NCI-H2107 (cell line): ENCODE measurements around the gene CD19.
"Not testable (repeated sequence)": the region's sequence is repeated elsewhere in the genome, so short reads cannot be mapped to it uniquely, and the experiment has no call there.

ENCODE experiments used
- DNase-seq: peaks from one replicate; lab custom pipeline; 2025; lab: John Stamatoyannopoulos, UW

CD19 gene

DNA sequence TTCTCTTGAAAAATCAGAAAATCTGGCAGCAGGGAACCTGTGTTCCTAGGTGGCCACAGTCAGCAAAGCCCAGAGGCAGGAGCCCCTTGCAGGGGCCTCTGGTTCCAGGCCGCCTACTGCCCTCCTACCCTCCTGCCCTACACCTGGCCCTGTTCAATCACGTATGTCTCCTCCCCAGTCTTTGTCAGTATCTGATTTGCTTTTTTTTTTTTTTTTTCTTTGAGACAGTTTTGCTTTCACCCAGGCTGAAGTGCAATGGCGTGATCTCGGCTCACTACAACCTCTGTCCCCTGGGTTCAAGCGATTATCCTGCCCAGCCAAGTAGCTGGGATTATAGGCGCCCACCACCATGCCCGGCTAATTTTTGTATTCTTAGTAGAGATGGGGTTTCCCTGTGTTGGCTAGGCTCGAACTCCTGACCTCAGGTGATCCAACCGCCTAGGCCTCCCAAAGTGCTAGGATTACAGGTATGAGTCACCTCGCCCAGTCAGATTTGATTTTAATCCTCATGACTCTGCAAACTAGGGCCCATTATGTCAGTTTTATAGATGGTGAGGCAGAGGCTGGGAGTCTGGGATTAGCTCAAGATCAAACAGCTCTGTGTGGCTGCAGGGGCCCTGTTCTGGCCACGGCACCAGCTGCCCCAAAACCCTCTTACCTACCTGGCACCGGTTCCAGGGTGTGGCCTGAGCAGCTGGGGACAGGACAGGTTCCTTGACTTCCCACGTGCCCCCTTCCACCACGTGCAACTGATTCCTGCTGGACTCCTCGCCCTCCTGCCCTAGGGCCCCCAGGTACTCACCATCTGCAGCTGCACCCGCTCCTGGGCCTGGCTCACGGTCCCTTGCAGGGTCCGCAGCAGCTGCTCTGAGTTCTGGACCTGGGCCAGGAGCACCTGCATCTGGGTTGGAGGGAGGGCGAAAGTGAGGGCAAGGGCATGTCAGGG lies 21.4 kb upstream of the CD19 start:
- DNase-seq: no peak

DNA sequence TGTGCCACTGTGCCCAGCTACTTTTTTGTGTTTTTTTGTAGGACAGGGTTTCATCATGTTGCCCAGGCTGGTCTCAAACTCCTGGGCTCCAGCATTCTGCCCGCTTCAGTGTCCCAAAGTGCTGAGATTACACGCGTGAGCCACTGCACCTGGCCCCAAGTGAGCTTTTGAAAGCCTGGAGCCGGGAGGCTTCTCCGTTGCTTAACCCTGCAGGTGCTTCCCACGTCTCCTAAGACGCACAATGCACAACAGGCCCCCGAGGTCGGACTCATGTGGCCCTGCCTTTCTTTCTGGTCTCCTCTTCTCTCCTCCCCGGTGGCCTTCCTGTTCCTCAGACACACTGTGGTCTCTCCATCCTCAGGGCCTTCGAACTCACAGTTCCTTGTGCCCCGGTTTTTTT lies 19.2 kb upstream of the CD19 start:
- DNase-seq: no peak

DNA sequence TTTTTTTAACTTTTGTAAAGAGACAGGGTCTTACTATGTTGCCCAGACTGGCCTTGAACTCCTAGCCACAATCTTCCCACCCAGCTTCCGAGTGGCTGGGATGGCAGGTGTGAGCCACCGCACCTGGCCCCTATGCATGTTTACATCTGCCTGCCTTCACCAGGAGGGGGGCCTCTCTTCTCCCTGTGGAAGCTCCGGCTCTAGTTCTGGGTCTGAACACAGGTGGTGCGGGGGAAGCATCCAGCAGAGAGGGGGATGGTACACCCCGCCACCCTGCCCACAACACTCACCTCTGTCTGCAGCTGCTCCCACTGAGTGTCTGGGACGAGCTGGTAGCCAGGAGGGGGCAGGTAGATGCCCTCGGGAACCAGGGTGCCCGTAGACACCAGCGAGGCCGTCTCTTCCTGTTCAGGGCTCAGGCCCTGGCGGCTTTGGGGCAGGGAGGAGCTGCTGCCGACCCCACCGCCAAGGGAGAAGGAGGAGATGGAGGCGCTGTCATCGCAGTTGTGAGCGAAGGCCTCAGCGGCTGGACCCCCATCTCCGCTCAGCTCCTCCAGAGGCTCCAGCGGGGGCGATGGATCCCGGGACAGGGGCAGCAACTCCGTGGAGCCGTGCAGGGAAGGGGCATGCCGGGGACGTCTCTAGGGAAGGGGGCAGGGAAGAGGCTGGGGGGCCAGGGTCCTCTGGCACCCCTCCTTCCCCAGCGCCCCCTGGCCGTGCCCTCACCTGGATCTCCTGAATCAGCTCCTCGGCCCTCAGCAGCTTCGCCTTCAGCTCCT lies 17.6 kb upstream of the CD19 start:
- DNase-seq: no peak

- DNase-seq: no peak
Measured at GRCh38 chr16:28915181-28915580, 16.6 kb upstream of the CD19 start.

DNA sequence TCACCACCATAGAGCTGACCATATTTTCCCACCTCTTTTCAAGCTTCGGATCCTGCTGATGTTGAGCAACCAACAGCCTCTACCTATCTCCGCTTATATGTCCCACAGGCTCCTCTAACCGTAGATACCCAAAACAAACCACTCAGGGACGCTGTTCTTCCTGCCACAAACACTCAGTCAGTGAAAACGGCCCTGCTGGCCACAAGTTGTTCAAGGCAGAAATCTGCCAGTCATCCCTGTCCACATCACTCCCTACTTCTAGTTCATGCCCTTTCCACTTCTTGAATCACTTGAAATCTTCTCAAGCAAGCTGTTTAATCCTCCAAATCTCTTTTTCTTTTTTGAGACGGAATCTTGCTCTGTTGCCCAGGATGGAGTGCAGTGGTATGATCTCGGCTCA lies 14.7 kb upstream of the CD19 start:
- no peak for DNase-seq

- DNase-seq: no peak
Measured at GRCh38 chr16:28918698-28919097, 13.1 kb upstream of the CD19 start.

- no peak for DNase-seq
Measured at GRCh38 chr16:28923231-28923587, 8.6 kb upstream of the CD19 start.

DNA sequence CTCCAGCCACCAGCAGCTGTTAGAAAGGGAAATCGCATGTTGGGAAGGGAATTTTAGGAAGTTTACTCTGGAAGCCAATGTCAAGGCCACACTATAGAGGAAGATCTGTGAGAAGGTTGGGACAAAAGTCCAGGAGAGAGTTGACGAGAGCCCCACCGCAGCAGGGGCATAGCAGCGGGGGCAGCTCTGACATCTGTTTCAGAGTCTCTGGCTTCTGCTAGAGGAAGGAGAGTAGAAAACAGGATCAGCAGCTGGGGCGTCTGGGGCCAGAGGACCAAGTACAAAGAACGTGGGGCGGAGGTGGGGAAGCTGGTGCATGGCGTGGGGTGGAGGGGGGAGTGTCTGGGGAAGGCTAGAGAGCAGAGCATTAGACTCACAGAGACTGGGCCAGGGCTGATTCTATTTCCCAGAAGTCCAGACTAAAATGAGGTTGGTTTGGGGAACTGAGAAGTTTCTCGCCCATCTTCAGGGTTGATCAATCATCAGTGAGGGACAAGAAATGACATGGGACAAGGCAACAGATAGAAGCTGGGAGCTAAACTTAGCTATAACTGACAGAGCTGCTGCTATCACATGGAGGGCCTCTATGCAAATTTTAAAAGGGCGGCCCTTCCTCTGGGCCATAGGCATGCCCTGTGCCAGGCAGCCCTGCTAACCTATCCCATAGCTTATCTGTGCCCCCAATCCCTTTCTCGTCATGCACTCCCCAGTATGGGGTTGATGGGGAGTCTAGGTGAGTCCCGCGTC lies 7.9 kb upstream of the CD19 start:
- DNase-seq: no peak

- no peak for DNase-seq
Measured at GRCh38 chr16:28924399-28924761, 7.4 kb upstream of the CD19 start.

DNA sequence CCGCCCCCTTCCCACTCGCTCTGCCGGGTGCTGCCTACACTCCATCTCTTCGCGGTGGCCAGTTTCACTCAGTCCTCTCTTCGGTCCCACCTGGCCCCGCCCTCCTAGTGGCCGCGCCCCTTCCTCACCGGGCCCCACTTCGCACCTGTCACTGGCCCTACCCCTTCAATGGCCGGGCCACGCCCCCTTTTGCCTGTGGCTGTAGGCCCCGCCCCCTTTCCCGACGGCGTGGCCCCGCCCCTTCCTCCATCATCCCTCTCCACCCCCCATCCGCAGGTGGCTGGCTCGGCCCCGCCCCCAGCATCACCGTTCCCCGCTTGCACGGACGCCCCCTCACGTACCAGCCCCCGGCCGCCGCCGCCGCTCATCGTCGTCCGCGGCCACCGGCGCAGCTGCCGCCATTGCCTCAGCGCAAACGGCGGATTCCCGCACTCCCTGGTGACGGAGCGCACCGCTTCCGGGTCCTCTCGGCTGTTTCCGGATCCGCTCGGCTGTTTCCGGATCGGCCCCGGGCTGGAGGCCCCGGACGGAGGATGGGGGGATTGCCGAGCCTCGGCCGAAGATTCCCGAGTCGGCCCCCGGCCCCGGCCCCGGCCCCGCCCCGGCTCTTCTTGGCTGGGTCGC lies 6.9 kb upstream of the CD19 start, which contains the start of gene RABEP2:
Gene RABEP2, minus strand, starts transcription at position 477 of the 624 bp plus-strand sequence. Its CDS starts 75 bp downstream, at position 402.
- peak; percentile 96 for DNase-seq

GRCh38 chr16:28925386-28926228 lies 6.2 kb upstream of the CD19 start:
- DNase-seq: peak; percentile 43

DNA sequence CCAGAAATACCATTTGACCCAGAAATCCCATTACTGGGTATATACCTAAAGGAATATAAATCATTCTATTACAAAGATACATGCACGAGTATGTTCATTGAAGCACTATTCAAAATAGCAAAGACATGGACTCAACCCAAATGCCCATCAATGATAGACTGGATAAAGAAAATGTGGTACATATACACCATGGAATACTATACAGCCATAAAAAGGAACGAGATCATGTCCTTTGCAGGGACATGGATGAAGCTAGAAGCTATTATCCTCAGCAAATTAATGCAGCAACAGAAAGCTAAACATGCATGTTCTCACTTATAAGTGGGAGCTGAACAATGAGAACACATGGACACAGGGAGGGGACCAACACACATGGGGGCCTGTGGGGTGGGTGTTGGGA lies 5.5 kb upstream of the CD19 start:
- DNase-seq: not testable (repeated sequence)

DNA sequence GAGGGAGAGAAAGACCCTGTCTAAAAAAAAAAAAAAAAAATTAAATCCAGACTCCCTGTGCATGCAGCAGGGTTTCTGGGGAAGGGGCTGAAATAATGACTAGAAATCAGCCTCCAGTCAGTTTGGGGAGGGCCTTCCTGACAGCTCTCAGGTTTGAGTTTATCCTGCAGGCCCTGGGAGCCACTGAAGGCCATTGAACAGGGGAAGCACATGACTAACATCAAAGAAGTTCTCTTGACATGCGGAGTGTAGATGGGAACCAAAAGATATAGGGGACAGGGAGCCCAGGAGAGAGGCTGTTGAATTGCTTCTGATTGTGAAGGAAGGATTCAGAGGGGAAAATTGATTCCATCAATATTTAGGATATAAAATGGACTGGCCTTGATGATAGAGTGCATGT lies 4.0 kb upstream of the CD19 start:
- no peak for DNase-seq

DNA sequence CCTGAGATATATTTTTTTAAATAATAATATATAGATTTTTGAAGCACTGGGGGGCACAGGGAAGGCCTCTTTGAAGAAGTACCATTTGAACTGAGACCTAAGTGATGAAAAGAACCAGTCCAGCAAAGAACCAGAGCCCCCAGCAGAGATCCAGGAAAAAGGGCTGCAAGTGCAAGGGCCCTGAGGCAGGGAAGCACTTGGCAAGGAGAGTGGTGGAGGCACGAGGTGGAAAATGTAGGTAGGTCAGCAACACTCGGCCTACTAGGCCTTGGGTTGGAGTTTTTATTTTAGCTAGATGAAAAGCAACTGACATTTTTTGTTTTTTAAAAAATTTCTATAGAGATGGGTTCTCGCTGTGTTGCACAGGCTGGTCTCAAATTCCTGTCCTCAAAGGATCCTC lies 1.6 kb upstream of the CD19 start:
- DNase-seq: no peak

GRCh38 chr16:28930652-28931051 lies 1.1 kb upstream of the CD19 start:
- no peak for DNase-seq

DNA sequence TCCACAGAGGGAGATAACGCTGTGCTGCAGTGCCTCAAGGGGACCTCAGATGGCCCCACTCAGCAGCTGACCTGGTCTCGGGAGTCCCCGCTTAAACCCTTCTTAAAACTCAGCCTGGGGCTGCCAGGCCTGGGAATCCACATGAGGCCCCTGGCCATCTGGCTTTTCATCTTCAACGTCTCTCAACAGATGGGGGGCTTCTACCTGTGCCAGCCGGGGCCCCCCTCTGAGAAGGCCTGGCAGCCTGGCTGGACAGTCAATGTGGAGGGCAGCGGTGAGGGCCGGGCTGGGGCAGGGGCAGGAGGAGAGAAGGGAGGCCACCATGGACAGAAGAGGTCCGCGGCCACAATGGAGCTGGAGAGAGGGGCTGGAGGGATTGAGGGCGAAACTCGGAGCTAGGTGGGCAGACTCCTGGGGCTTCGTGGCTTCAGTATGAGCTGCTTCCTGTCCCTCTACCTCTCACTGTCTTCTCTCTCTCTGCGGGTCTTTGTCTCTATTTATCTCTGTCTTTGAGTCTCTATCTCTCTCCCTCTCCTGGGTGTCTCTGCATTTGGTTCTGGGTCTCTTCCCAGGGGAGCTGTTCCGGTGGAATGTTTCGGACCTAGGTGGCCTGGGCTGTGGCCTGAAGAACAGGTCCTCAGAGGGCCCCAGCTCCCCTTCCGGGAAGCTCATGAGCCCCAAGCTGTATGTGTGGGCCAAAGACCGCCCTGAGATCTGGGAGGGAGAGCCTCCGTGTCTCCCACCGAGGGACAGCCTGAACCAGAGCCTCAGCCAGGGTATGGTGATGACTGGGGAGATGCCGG lies 769 bp downstream of the CD19 start:
- DNase-seq: no peak

- no peak for DNase-seq
Measured at GRCh38 chr16:28933171-28933570, 1.4 kb downstream of the CD19 start.

DNA sequence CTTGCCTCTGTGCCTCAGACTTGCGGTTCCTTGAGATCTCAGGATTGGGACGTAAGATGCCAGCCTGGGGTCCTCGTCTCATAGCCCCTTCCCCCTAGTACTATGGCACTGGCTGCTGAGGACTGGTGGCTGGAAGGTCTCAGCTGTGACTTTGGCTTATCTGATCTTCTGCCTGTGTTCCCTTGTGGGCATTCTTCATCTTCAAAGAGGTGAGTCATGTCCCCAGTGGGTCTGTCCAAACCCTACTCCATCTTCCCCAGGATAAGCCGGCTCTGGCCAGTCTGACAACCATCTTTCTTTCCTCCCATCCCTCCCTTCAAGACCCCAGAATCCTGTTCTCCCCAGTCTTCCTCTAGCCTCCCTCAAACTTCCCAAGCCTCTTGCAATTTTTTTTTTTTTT lies 3.6 kb downstream of the CD19 start:
- no peak for DNase-seq

DNA sequence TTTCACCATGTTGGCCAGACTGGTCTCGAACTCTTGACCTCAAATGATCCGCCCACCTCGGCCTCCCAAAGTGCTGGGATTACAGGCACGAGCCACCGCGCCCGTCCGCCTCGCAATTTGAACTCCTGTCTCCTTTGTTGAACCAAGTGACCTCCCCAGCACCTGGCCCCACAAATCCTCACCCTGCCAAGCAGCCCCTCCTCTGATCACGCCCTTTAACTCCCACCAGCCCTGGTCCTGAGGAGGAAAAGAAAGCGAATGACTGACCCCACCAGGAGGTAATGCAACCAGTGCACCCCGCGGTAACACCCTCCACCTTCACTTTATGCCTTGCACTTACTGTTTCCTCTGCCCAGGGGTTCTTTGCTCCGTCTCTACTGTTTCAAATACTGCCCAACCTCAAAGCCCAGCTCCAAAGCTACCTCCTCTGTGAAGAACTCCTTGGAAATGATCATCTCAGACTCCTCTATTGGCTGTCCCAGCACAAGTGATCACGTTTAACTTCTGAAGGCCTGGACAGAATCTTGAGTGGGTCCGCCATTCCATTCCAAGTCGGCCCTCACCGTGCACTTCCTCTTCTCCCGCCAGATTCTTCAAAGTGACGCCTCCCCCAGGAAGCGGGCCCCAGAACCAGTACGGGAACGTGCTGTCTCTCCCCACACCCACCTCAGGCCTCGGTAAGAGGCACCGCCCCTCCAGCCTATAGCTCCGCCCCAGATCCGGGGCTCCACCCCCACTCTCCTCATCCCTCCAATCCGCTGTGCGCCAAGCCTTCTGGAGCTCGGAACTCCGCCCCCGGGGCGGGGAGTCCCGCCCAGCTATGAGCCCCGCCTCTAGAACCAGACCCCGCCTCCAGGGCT lies 4.4 kb downstream of the CD19 start:
- DNase-seq: no peak
